ENCODE results near the gene ST3GAL5. TPM values are rescaled to one million over a fixed set of nuclear protein-coding genes. Genes with fewer than 3 reads are reported as not detected.

ST3GAL5 gene
- total RNA-seq (2022; extraction: Qiagen RNA extraction) = 23.9 to 31.5 TPM (median 28.6 TPM) in 5 replicates

DNA sequence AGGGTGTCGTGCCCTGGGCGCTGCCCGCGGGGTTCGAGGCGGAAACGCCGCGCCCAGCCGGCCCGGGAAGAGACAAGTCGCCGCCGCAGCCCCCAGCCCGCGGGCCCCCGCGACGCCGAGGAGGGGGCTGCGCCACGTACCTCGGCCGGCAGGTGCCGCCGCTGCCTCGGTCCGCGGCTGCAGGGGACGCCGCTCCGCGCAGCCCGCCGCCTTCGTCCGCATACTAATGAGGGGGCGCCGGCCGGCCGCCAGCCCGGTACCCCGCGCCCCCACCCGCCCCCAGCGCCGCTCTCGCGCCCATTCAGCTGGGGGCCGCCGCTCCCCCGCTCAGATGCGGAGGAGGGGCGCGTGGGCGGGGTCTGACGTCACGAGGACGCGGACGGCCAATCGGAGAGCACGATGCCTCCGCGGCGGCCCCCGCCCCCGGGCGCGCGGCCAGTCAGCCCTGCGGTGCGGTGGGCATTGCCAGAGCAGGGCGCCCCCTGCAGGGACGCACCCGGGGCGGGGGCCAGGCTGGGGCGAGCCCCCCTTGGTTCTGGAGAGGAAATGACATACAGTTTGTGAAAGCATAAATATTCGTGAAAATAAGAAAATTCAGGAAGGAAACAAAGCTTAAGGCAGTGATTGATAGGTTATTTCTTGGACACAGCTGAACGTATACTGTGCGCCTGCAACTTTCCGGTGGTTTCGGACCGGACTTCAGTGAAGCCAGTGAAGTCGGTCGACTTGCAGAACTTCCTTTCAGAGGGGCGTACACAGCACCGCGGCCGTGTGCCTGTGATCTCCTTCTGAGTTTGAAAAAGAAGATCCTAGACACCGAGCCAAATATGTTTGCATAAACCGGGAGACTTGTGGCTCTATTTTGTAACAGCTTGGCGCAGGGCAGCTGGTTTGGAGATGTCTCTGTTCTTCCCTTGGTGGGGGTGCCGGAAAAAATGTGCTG is at the start of gene ST3GAL5:
Gene ST3GAL5, minus strand, starts transcription at position 307 of the 943 bp plus-strand sequence. Its CDS starts 85 bp downstream, at position 222.

Other genes with a start within 250 kb of the ST3GAL5 start
- 0.10 to 0.25 TPM (median 0.12 TPM) in 5 replicates for gene SFTPB, start 220.8 kb downstream of the ST3GAL5 start, total RNA-seq (2022; extraction: Qiagen RNA extraction)
- 0.20 to 0.45 TPM (median 0.35 TPM) in 4 of 5 replicates, not detected in the other for gene GNLY, start 194.6 kb downstream of the ST3GAL5 start, total RNA-seq (2022; extraction: Qiagen RNA extraction)
- 19.8 to 30.1 TPM (median 27.1 TPM) in 5 replicates for gene ATOH8, start 135.0 kb downstream of the ST3GAL5 start, total RNA-seq (2022; extraction: Qiagen RNA extraction)
- gene POLR1A, start 216.9 kb upstream of the ST3GAL5 start, total RNA-seq (2022; extraction: Qiagen RNA extraction) = 19.1 to 23.2 TPM (median 21.1 TPM) in 5 replicates
- 56.4 to 83.2 TPM (median 70.0 TPM) in 5 replicates for gene PTCD3, start 217.2 kb upstream of the ST3GAL5 start, total RNA-seq (2022; extraction: Qiagen RNA extraction)

Data from A549 treated with AZD2906 at 1 μM for 4 hours (cell line).